ENCODE data around the gene TMEM178B.
"Not testable (repeated sequence)": the region's sequence is repeated elsewhere in the genome, so short reads cannot be mapped to it uniquely, and the experiment has no call there.

TMEM178B gene

GRCh38 chr7:141169157-141169556 lies 95.3 kb downstream of the TMEM178B start:
- DNase-seq (ENCODE audit: low read depth, low spot score); H3K27ac ChIP-seq: not testable (repeated sequence)

GRCh38 chr7:141175728-141176127 lies 101.9 kb downstream of the TMEM178B start:
- H3K27ac ChIP-seq; DNase-seq (ENCODE audit: low read depth, low spot score): not testable (repeated sequence)

GRCh38 chr7:141177120-141177519 lies 103.3 kb downstream of the TMEM178B start:
- DNase-seq (ENCODE audit: low read depth, low spot score); H3K27ac ChIP-seq: not testable (repeated sequence)

GRCh38 chr7:141178486-141179135 lies 104.7 kb downstream of the TMEM178B start:
- no peak overlapping the region for H3K27ac ChIP-seq
- DNase-seq (ENCODE audit: low read depth, low spot score): no peak

GRCh38 chr7:141181812-141182211 lies 107.9 kb downstream of the TMEM178B start:
- no peak for DNase-seq (ENCODE audit: low read depth, low spot score)
- H3K27ac ChIP-seq: no peak overlapping the region

GRCh38 chr7:141184532-141185190 lies 110.8 kb downstream of the TMEM178B start:
- no peak overlapping the region for H3K27ac ChIP-seq

GRCh38 chr7:141185369-141185967 lies 111.6 kb downstream of the TMEM178B start:
- no peak for DNase-seq (ENCODE audit: low read depth, low spot score)
- no peak overlapping the region for H3K27ac ChIP-seq

More at GRCh38 chr7:141184532-141185190, 110.8 kb downstream of the TMEM178B start:
- no peak for DNase-seq (ENCODE audit: low read depth, low spot score)

GRCh38 chr7:141189231-141189630 lies 115.4 kb downstream of the TMEM178B start:
- no peak overlapping the region for H3K27ac ChIP-seq
- DNase-seq (ENCODE audit: low read depth, low spot score): no peak

- H3K27ac ChIP-seq: no peak overlapping the region
- no peak for DNase-seq (ENCODE audit: low read depth, low spot score)
Measured at GRCh38 chr7:141190495-141190894, 116.6 kb downstream of the TMEM178B start.

- no peak overlapping the region for H3K27ac ChIP-seq
- no peak for DNase-seq (ENCODE audit: low read depth, low spot score)
Measured at GRCh38 chr7:141191277-141191676, 117.4 kb downstream of the TMEM178B start.

GRCh38 chr7:141193066-141193465 lies 119.2 kb downstream of the TMEM178B start:
- DNase-seq (ENCODE audit: low read depth, low spot score): no peak
- no peak overlapping the region for H3K27ac ChIP-seq

- not testable (repeated sequence) for DNase-seq (ENCODE audit: low read depth, low spot score)
Measured at GRCh38 chr7:141195722-141196121, 121.9 kb downstream of the TMEM178B start.

GRCh38 chr7:141198194-141198958 lies 124.5 kb downstream of the TMEM178B start:
- no peak overlapping the region for H3K27ac ChIP-seq
- no peak for DNase-seq (ENCODE audit: low read depth, low spot score)

More at GRCh38 chr7:141195722-141196121, 121.9 kb downstream of the TMEM178B start:
- not testable (repeated sequence) for H3K27ac ChIP-seq

GRCh38 chr7:141200191-141201108 lies 126.6 kb downstream of the TMEM178B start:
- DNase-seq (ENCODE audit: low read depth, low spot score): no peak
- H3K27ac ChIP-seq: no peak overlapping the region

GRCh38 chr7:141201145-141201885 lies 127.5 kb downstream of the TMEM178B start:
- H3K27ac ChIP-seq: no peak overlapping the region
- no peak for DNase-seq (ENCODE audit: low read depth, low spot score)

GRCh38 chr7:141202535-141202934 lies 128.7 kb downstream of the TMEM178B start:
- no peak for DNase-seq (ENCODE audit: low read depth, low spot score)
- no peak overlapping the region for H3K27ac ChIP-seq

GRCh38 chr7:141203177-141203576 lies 129.3 kb downstream of the TMEM178B start:
- H3K27ac ChIP-seq: no peak overlapping the region
- DNase-seq (ENCODE audit: low read depth, low spot score): no peak

- no peak for DNase-seq (ENCODE audit: low read depth, low spot score)
- no peak overlapping the region for H3K27ac ChIP-seq
Measured at GRCh38 chr7:141203586-141203985, 129.7 kb downstream of the TMEM178B start.

GRCh38 chr7:141207661-141208060 lies 133.8 kb downstream of the TMEM178B start:
- no peak for DNase-seq (ENCODE audit: low read depth, low spot score)
- H3K27ac ChIP-seq: no peak overlapping the region

All from epithelial cell of prostate (primary cell).